SU-DHL-6 (cell line): ENCODE data around the gene FAAP100.

Experiments used
- H2AFZ ChIP-seq: fragments of 200-600 bp; sonication (generic); 2 replicates; pipeline ENCODE4 v1.6.1; 2014; ENCODE audit warnings: low read depth, mild to moderate bottlenecking, moderate library complexity, mixed read lengths, antibody characterized with exemption, low read length; ENCODE audit not compliant: severe bottlenecking
- H3F3A ChIP-seq: fragments of 200-600 bp; shearing (Covaris generic); 2 replicates; pipeline ENCODE4 v1.6.0; 2016; ENCODE audit warnings: antibody characterized with exemption, mild to moderate bottlenecking; ENCODE audit not compliant: insufficient read depth
- H3K27ac ChIP-seq: fragments of 200-600 bp; sonication (generic); 2 replicates; pipeline ENCODE4 v1.5.1; 2016; ENCODE audit warnings: low read depth, mild to moderate bottlenecking, low read length, moderate library complexity, mixed read lengths
- H3K27me3 ChIP-seq: fragments of 200-600 bp; sonication (generic), shearing (Covaris generic); 2 replicates; pipeline ENCODE4 v1.6.0; 2014; ENCODE audit warnings: mild to moderate bottlenecking, low read length
- H3K36me3 ChIP-seq: fragments of 200-600 bp; sonication (generic); 2 replicates; pipeline ENCODE4 v1.6.1; 2014; ENCODE audit warnings: mild to moderate bottlenecking, low read length, mixed read lengths
- H3K4me2 ChIP-seq: fragments of 300-600, 200-600 bp; shearing (Covaris generic), sonication (generic); 2 replicates; pipeline ENCODE4 v1.6.0; 2014; ENCODE audit warnings: low read length, low read depth, mild to moderate bottlenecking; ENCODE audit not compliant: poor library complexity, severe bottlenecking
- H3K4me3 ChIP-seq: fragments of 200-600 bp; sonication (generic); 2 replicates; pipeline ENCODE4 v1.5.1; 2014; ENCODE audit warnings: antibody characterized with exemption, low read length, mild to moderate bottlenecking, mixed read lengths; ENCODE audit not compliant: insufficient read depth, poor library complexity, severe bottlenecking
- H3K79me2 ChIP-seq: fragments of 200-600 bp; sonication (generic); 2 replicates; pipeline ENCODE4 v1.6.1; 2014; ENCODE audit warnings: mild to moderate bottlenecking, low read length, moderate library complexity; ENCODE audit not compliant: insufficient read depth
- H3K9ac ChIP-seq: fragments of 200-600 bp; sonication (generic); 2 replicates; pipeline ENCODE4 v1.7.0; 2014; ENCODE audit warnings: mild to moderate bottlenecking, low read length
- H3K9me2 ChIP-seq: fragments of 200-600 bp; sonication (generic); replicated peaks from 2 replicates; pipeline ENCODE4 v1.6.1; 2014; ENCODE audit warnings: low read length; ENCODE audit not compliant: insufficient read depth
- H3K9me3 ChIP-seq: fragments of 200-600 bp; sonication (generic); 2 replicates; pipeline ENCODE4 v1.6.1; 2014; ENCODE audit warnings: low read length, mixed read lengths; ENCODE audit not compliant: insufficient read depth
- H4K20me1 ChIP-seq: fragments of 200-600 bp; sonication (generic); 2 replicates; pipeline ENCODE4 v1.6.1; 2014; ENCODE audit warnings: low read depth, mild to moderate bottlenecking, antibody characterized with exemption, low read length, moderate library complexity, mixed read lengths
- CTCF ChIP-seq: fragments of 200-600 bp; sonication (generic); IDR thresholded peaks from one replicate; pipeline ENCODE4 v1.5.1; 2017; ENCODE audit warnings: antibody characterized with exemption, mild to moderate bottlenecking, low read length, moderate library complexity; ENCODE audit not compliant: insufficient read depth, poor library complexity, severe bottlenecking
- EZH2phosphoT487 ChIP-seq: fragments of 200-600 bp; sonication (generic), shearing (Covaris generic); conservative IDR thresholded peaks from 2 replicates; pipeline ENCODE4 v1.6.1; 2018; ENCODE audit warnings: mild to moderate bottlenecking, antibody characterized with exemption, low read length, moderate library complexity, mixed read lengths

The FAAP100 gene

GRCh38 chr17:81558115-81558468 is 5.9 kb upstream of the FAAP100 start:
- Histone ChIP-seq H3K4me3 (no peak overlapping the region), H3K79me2 (no peaks in the 10 kb centered on the region), H3K27me3 (no peaks in the 10 kb centered on the region), H3K36me3 (peaks cover 5% of the 10 kb centered on the region; the same call in 1 of the 2 replicates), H3K9me2 (no peaks in the 10 kb centered on the region), H4K20me1 (no peaks in the 10 kb centered on the region), H3K27ac (no peak overlapping the region), H3K9me3 (no peaks in the 10 kb centered on the region), H3K4me2 (no peak overlapping the region), H3F3A (no peaks in the 10 kb centered on the region), H3K9ac (no peak overlapping the region), H2AFZ (no peak overlapping the region)
- TF ChIP-seq CTCF (no peak), EZH2phosphoT487 (no peak)

GRCh38 chr17:81557276-81558114 is 5.3 kb upstream of the FAAP100 start:
- no peaks in the 10 kb centered on the region for H4K20me1 ChIP-seq
- no peaks in the 10 kb centered on the region for H3K27me3 ChIP-seq
- H3K79me2 ChIP-seq, result no peaks in the 10 kb centered on the region
- no peak overlapping the region for H2AFZ ChIP-seq
- no peak overlapping the region for H3K4me3 ChIP-seq
- no peaks in the 10 kb centered on the region for H3K9me2 ChIP-seq
- H3K9ac ChIP-seq, result no peak overlapping the region
- H3K36me3 ChIP-seq, result peaks cover 5% of the 10 kb centered on the region; the same call in 1 of the 2 replicates
- H3K4me2 ChIP-seq, result no peak overlapping the region
- no peak for TF ChIP-seq CTCF
- TF ChIP-seq EZH2phosphoT487, result no peak
- no peaks in the 10 kb centered on the region for H3F3A ChIP-seq
- no peaks in the 10 kb centered on the region for H3K9me3 ChIP-seq
- no peak overlapping the region for H3K27ac ChIP-seq

- Histone ChIP-seq H3K9ac (no peak overlapping the region), H4K20me1 (no peaks in the 10 kb centered on the region), H3K4me3 (no peak overlapping the region), H3K9me2 (no peaks in the 10 kb centered on the region), H3K79me2 (peaks cover 3% of the 10 kb centered on the region), H3K9me3 (no peaks in the 10 kb centered on the region), H3K27ac (no peak overlapping the region), H3K27me3 (no peaks in the 10 kb centered on the region), H2AFZ (no peak overlapping the region), H3K4me2 (no peak overlapping the region), H3K36me3 (peaks cover 5% of the 10 kb centered on the region; the same call in 1 of the 2 replicates), H3F3A (no peaks in the 10 kb centered on the region)
- no peak for TF ChIP-seq CTCF
Observed at GRCh38 chr17:81556863-81557262, 4.7 kb upstream of the FAAP100 start.
